K562 (cell line): ENCODE data around the gene IRS1. TPM values are rescaled to one million over a fixed set of nuclear protein-coding genes. Genes with fewer than 3 reads are reported as not detected.

Experiments
- ATAC-seq: fragments of 200-7000 bp; cut with Tn5 transposase; 3 replicates; pipeline ENCODE4 v1.9.1; 2020; ENCODE audit warnings: moderate library complexity
- BruUV-seq: library from RNA; stranded (reverse); fragments of 400-500 nt; replicated peaks from 2 replicates; lab custom pipeline; 2021; lab: Mats Ljungman, UMichigan
- CTCF ChIA-PET: fragments of 300-600 bp; formaldehyde crosslinking; extraction: SDS; loops from one replicate; lab custom pipeline; 2021; ENCODE audit warnings: low intra/inter-chr PET ratio; lab: Yijun Ruan, JAX
- POLR2A ChIA-PET: fragments of 300-600, 350-650 bp; sonication (Branson Sonifier 250); formaldehyde crosslinking; extraction: SDS; loops from one replicate; lab custom pipeline; 2021; ENCODE audit warnings: antibody characterized with exemption, inconsistent platforms; lab: Yijun Ruan, JAX
- DNase-seq, 4 experiments: peaks; one replicate each; pipeline versions ENCODE4 v3.0.0 to v3.0.0-alpha.2; 2011 to 2018; ENCODE audit warnings: low spot score in 3 of 4, mixed read lengths in 3 of 4; ENCODE audit errors: extremely low read depth in 1 of 4
- FAIRE-seq: peaks from 2 replicates; lab custom pipeline; 2011; peaks lifted over from hg19 to GRCh38; lab: Jason Lieb, UNC
- H2AFZ ChIP-seq: 2 replicates; pipeline ENCODE4 v1.6.0; 2011; ENCODE audit warnings: low read depth, low read length, control low read depth, inconsistent platforms
- H3K27ac ChIP-seq: fragments of 200-600 bp; 3 replicates; pipeline ENCODE4 v1.8.0; 2011; ENCODE audit warnings: low read depth, mild to moderate bottlenecking, control low read depth, inconsistent platforms, low read length, moderate library complexity, mixed read lengths; ENCODE audit errors: extremely low read depth
- H3K27me3 ChIP-seq, 2 experiments: fragments of 300-600 bp in 1 of 2; 2 replicates in 1 of 2; 3 replicates in 1 of 2; pipeline versions ENCODE4 v1.6.0 to v1.8.0; 2011; ENCODE audit warnings: inconsistent platforms in 2 of 2, low read length in 2 of 2, mild to moderate bottlenecking in 1 of 2, mixed read lengths in 1 of 2, moderate library complexity in 1 of 2; ENCODE audit not compliant: control insufficient read depth in 2 of 2, insufficient read depth in 2 of 2
- H3K36me3 ChIP-seq: fragments of 300-600 bp; 3 replicates; pipeline ENCODE4 v1.8.0; 2011; ENCODE audit warnings: mild to moderate bottlenecking, low read length, inconsistent platforms; ENCODE audit not compliant: control insufficient read depth, insufficient read depth
- H3K4me1 ChIP-seq, 2 experiments: fragments of 200-600 bp in 1 of 2; replicated peaks in 1 of 2; 2 replicates in 1 of 2; 3 replicates in 1 of 2; pipeline versions ENCODE4 v1.5.1 to v1.8.0; 2011; ENCODE audit warnings: inconsistent platforms in 2 of 2, low read length in 2 of 2, mild to moderate bottlenecking in 1 of 2, mixed read lengths in 1 of 2, moderate library complexity in 1 of 2; ENCODE audit not compliant: control insufficient read depth in 2 of 2, insufficient read depth in 2 of 2
- H3K4me2 ChIP-seq: 2 replicates; pipeline ENCODE4 v1.6.1; 2011; ENCODE audit warnings: low read length, control low read depth, inconsistent platforms, mixed read lengths; ENCODE audit not compliant: insufficient read depth
- H3K4me3 ChIP-seq: fragments of 200-600 bp; sonication (generic), shearing (Covaris generic); 2 replicates; pipeline ENCODE4 v1.5.1; 2016; ENCODE audit warnings: control low read depth, inconsistent platforms
- H3K79me2 ChIP-seq: fragments of 200-600 bp; 3 replicates; pipeline ENCODE4 v1.8.0; 2011; ENCODE audit warnings: low read length, inconsistent platforms; ENCODE audit not compliant: control insufficient read depth, insufficient read depth
- H3K9ac ChIP-seq, 2 experiments: 2 replicates each; pipeline versions ENCODE4 v1.6.0 to v1.6.1; 2011; ENCODE audit warnings: low read depth in 2 of 2, low read length in 2 of 2, control low read depth in 1 of 2, inconsistent platforms in 1 of 2, mild to moderate bottlenecking in 1 of 2, mixed read lengths in 1 of 2; ENCODE audit not compliant: insufficient read depth in 1 of 2
- H3K9me1 ChIP-seq: one replicate; pipeline ENCODE4 v1.6.0; 2011; ENCODE audit warnings: inconsistent platforms, mild to moderate bottlenecking, low read length, moderate library complexity; ENCODE audit not compliant: control insufficient read depth, insufficient read depth
- H3K9me3 ChIP-seq: replicated peaks from 2 replicates; pipeline ENCODE4 v1.5.1; 2011; ENCODE audit warnings: low read depth, low read length, inconsistent platforms; ENCODE audit not compliant: control insufficient read depth, insufficient read depth
- H4K20me1 ChIP-seq: replicated peaks from 2 replicates; pipeline ENCODE4 v1.6.1; 2011; ENCODE audit warnings: low read length, inconsistent platforms, mixed read lengths; ENCODE audit not compliant: control insufficient read depth, insufficient read depth
- HDAC6 ChIP-seq: IDR thresholded peaks from 2 replicates; pipeline ENCODE4 v1.6.1; 2012; ENCODE audit warnings: low read depth, mild to moderate bottlenecking, control low read depth, inconsistent platforms, low read length, moderate library complexity
- NONO ChIP-seq, 2 experiments: fragments of 200-400 bp in 1 of 2; fragments of 450-650 bp in 1 of 2; formaldehyde crosslinking in 1 of 2; IDR thresholded peaks; 2 replicates each; pipeline ENCODE4 v1.6.1; 2017; ENCODE audit warnings: low read depth in 2 of 2, mild to moderate bottlenecking in 2 of 2, moderate library complexity in 2 of 2, low read length in 1 of 2
- POLR2AphosphoS2 ChIP-seq: IDR thresholded peaks from 2 replicates; pipeline ENCODE4 v1.6.1; 2012; ENCODE audit warnings: low read length, improper control_type of control experiment
- RBM39 ChIP-seq: fragments of 200-400 bp; formaldehyde crosslinking; optimal IDR thresholded peaks from 2 replicates; pipeline ENCODE3; 2018; ENCODE audit warnings: low read depth, low read length
- RERE ChIP-seq: sonication (generic); formaldehyde crosslinking; IDR thresholded peaks from 2 replicates; pipeline ENCODE4 v1.8.0; 2023; ENCODE audit warnings: missing genetic modification reagents, mild to moderate bottlenecking, borderline replicate concordance
- ZFP30 ChIP-seq: fragments of 250-450 bp; sonication (Bioruptor Pico); IDR thresholded peaks from 2 replicates; pipeline ENCODE4 v1.8.0; 2022; ENCODE audit warnings: moderate library complexity, mild to moderate bottlenecking, inconsistent platforms, borderline replicate concordance
- ZNF449 ChIP-seq: fragments of 250-450 bp; sonication (Bioruptor Pico); IDR thresholded peaks from 2 replicates; pipeline ENCODE4 v1.8.0; 2022; ENCODE audit warnings: moderate library complexity, mild to moderate bottlenecking, inconsistent platforms
- WGBS: fragments of 100-300 bp; shearing (Covaris generic); methylation state at CpG from one replicate; pipeline ENCODE4 v1.1.6; 2016; ENCODE audit warnings: low coverage, mixed read lengths; ENCODE audit not compliant: insufficient coverage; ENCODE audit errors: missing lambda C conversion rate; 5-methylcytosine and 5-hydroxymethylcytosine counted together
- in situ Hi-C: fragments of 300-500 bp; cut with MboI; formaldehyde crosslinking; loops from 4 replicates; pipeline ENCODE4 v1.15.0; 2018; ENCODE audit warnings: inconsistent platforms, mixed read lengths
- intact Hi-C: fragments of 100-400 bp; cut with micrococcal nuclease; formaldehyde crosslinking; loops from 2 replicates; pipeline ENCODE4 v1.14.2; 2022
- polyA plus RNA-seq, 8 experiments: library from polyadenylated mRNA; depleted of rRNA in 4 of 8; stranded (reverse) in 5 of 8; unstranded in 3 of 8; fragments of >200 nt; fragmentation: Nextera tagmentation in 2 of 8; fragmentation: Illumina TruSeq in 1 of 8; extraction: Ambion mirVana in 2 of 8; extraction: Trizol in 1 of 8; gene quantifications; 2 replicates each; pipeline versions ENCODE4 v1.2.1 to v1.2.3, GENCODE V29; 2011 to 2014; ENCODE audit warnings: inconsistent platforms in 1 of 8, missing spikeins in 1 of 8
- total RNA-seq, 7 experiments: library from RNA; depleted of rRNA in 6 of 7; stranded (reverse); fragments of >200 nt in 6 of 7; fragmentation: Illumina TruSeq in 2 of 7; extraction: Trizol in 2 of 7; gene quantifications; 2 replicates each; pipeline versions ENCODE4 v1.2.1 to v1.2.3, GENCODE V29; 2011 to 2021; ENCODE audit warnings: low replicate concordance in 1 of 7

Gene IRS1
- total and polyA plus RNA-seq, 9 of the 15 experiments (the other 6 are each of a cell fraction or from before 2014, with no cell fraction given): under 0.01 to 0.31 (median 0.08) TPM; not detected in 1

DNA sequence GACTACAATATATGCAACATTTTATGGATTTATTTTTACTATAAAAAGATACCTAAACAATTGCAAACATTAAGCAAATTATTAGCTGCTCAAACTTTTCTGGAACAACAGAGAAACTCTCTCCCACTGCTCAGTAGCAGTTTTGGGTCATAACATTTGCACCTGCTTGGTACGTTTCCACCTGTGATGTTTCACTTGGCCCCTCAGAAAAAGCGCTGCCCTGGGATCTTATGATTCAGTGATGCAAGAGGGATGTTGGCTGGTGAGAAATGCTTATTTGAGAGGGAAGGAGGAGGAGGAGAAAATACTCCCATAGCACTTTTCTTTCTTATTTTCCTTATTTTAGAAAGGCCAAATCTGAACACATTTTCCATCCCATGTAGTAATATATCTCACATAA, 9.2 kb downstream of the IRS1 start (continued):
- TF ChIP-seq RERE (no peak), NONO (IDR thresholded peaks at IDR 0.05; ENCODE audit: low read depth in 2 of 2, low read length in 1 of 2) (no peak)
- TF ChIP-seq, all 486 proteins: peak for 0

GRCh38 chr2:226790011-226790410, 9.6 kb downstream of the IRS1 start:
- no peaks in the 10 kb centered on the region for H3K9me1 ChIP-seq
- H3K4me3 ChIP-seq: no peak overlapping the region
- 40% methylated on average over 1 of the region's 1 CpG for WGBS
- H3K9me3 ChIP-seq: no peaks in the 10 kb centered on the region; the same call in 1 of the 2 replicates
- ChIA-PET POLR2A (no interaction called here), CTCF (no interaction called here)
- H4K20me1 ChIP-seq: no peaks in the 10 kb centered on the region
- H3K79me2 ChIP-seq: no peaks in the 10 kb centered on the region
- intact Hi-C loops (no loop called here), in situ Hi-C loops (no loop called here)
- no peaks in the 10 kb centered on the region for H3K27me3 ChIP-seq
- H3K27ac ChIP-seq: no peak overlapping the region
- peaks cover 0 to 11% of the 10 kb centered on the region in 2 experiments; a peak in 3 of 5 replicates for H3K4me1 ChIP-seq
- no peak overlapping the region for H3K4me2 ChIP-seq
- DNase-seq (no peak), ATAC-seq (no peak), FAIRE-seq (no peak)
- H2AFZ ChIP-seq: no peak overlapping the region
- no peak overlapping the region for H3K9ac ChIP-seq
- no peaks in the 10 kb centered on the region for H3K36me3 ChIP-seq
- no TSS peak for BruUV-seq
- TF ChIP-seq RBM39 (no peak), ZNF449 (CRISPR knock-in tag) (no peak), POLR2AphosphoS2 (no peak), HDAC6 (no peak), ZFP30 (CRISPR knock-in tag) (no peak)
